ENCODE measurements around the gene MBOAT7. TPM values are rescaled to one million over a fixed set of nuclear protein-coding genes. Genes with fewer than 3 reads are reported as not detected.
"Not testable (repeated sequence)": the region's sequence is repeated elsewhere in the genome, so short reads cannot be mapped to it uniquely, and the experiment has no call there.

The MBOAT7 gene
- total RNA-seq, 2 experiments from 2014 or later: 56.9 to 58.8 TPM

DNA sequence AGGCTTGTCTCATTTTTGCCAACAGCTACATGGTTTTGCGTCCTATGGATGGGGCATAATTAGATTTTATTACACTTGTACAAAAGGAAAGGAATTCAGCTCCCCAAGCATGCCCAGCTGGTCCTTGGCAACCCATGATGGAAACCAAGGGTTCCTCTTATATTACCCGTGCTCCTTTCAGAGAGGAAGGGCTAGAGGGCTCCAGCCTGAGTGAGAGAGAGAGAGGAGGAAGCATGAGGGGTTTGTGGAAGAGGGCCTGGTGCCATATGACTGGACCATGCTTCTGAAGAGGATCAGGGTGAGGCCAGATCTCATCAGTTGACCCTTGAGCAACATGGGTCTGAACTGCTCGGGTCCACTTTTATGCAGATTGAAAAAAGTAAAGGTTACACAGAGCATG lies 7.7 kb upstream of the MBOAT7 start:
- peaks cover 32% of the 10 kb centered on the region for H3K36me3 Mint-ChIP-seq (ENCODE audit: low read depth)
- no peak for DNase-seq
- H3K4me3 Mint-ChIP-seq: no peak overlapping the region
- ATAC-seq: no peak
- H3K27ac Mint-ChIP-seq: no peak overlapping the region
- H3K4me1 Mint-ChIP-seq (ENCODE audit: low read depth): peaks cover 32% of the 10 kb centered on the region
- no peaks in the 10 kb centered on the region for H3K27me3 Mint-ChIP-seq (ENCODE audit: low read depth)
- CTCF ChIA-PET: no interaction called here
- no peaks in the 10 kb centered on the region for H3K9me3 Mint-ChIP-seq (ENCODE audit: insufficient read depth)
- POLR2A ChIA-PET: no interaction called here

DNA sequence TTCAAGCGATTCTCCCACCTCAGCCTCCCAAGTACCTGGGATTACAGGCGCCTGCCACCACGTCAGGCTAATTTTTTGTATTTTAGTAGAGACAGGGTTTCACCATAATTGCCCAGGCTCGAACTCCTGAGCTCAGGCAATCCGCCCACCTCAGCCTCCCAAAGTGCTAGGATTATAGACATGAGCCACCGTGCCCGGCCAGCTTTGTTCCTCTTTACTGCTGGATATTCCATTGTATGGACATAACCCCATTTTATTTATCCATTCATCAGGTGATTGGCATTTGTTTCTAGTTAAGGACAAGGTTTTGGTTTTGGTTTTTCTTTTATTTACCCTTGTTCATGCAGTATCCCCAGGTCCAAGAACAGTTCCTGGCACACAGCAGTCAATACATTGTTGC lies 7.2 kb upstream of the MBOAT7 start:
- no peak for ATAC-seq
- DNase-seq: no peak
- Mint-ChIP-seq H3K27me3 (ENCODE audit: low read depth) (no peaks in the 10 kb centered on the region), H3K4me3 (no peak overlapping the region), H3K36me3 (ENCODE audit: low read depth) (peaks cover 26% of the 10 kb centered on the region), H3K27ac (no peak overlapping the region), H3K4me1 (ENCODE audit: low read depth) (peaks cover 32% of the 10 kb centered on the region), H3K9me3 (ENCODE audit: insufficient read depth) (no peaks in the 10 kb centered on the region)
- ChIA-PET CTCF (no interaction called here), POLR2A (no interaction called here)

GRCh38 chr19:54194463-54194862 lies 5.1 kb upstream of the MBOAT7 start:
- ATAC-seq; DNase-seq; H3K27me3 Mint-ChIP-seq (ENCODE audit: low read depth); H3K4me3 Mint-ChIP-seq; H3K27ac Mint-ChIP-seq; CTCF ChIA-PET; H3K9me3 Mint-ChIP-seq (ENCODE audit: insufficient read depth): not testable (repeated sequence)
- Mint-ChIP-seq H3K4me1 (ENCODE audit: low read depth) (peaks cover 23% of the 10 kb centered on the region), H3K36me3 (ENCODE audit: low read depth) (peaks cover 16% of the 10 kb centered on the region)
- POLR2A ChIA-PET: interaction anchor here (0.6 kb wide), 2 partner anchors 12 to 79 kb away, joined by 3 to 4 read pairs; partner anchors contain the start of genes PRPF31 and TFPT

DNA sequence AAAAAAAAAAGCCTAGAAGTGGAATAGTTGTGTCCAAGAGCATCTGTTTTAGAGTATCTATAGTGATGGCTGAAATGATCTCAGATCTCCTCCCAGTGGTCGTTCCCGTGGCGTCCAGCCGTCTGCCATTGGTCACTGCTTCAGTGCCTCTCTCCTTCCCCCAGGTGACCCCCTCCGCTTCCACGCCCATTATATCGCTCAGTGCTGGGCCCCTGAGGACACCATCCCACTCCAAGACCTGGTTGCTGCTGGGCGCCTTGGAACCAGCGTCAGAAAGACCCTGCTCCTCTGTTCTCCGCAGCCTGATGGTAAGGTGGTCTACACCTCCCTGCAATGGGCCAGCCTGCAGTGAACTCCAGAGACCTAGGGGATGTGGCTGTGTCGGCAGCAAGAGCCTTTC lies 3.6 kb upstream of the MBOAT7 start:
- ATAC-seq: no peak
- POLR2A ChIA-PET: interaction anchor here (7.5 kb wide), 1 partner anchor 8 kb away, joined by 103 read pairs; the partner anchor contains the start of gene RPS9
- H3K9me3 Mint-ChIP-seq (ENCODE audit: insufficient read depth): no peaks in the 10 kb centered on the region
- no peaks in the 10 kb centered on the region for H3K27me3 Mint-ChIP-seq (ENCODE audit: low read depth)
- no peak for DNase-seq
- H3K4me3 Mint-ChIP-seq: no peak overlapping the region
- H3K27ac Mint-ChIP-seq: no peak overlapping the region
- peaks cover 26% of the 10 kb centered on the region for H3K4me1 Mint-ChIP-seq (ENCODE audit: low read depth)
- H3K36me3 Mint-ChIP-seq (ENCODE audit: low read depth): peaks cover 16% of the 10 kb centered on the region
- CTCF ChIA-PET: no interaction called here

GRCh38 chr19:54191811-54192453 lies 2.6 kb upstream of the MBOAT7 start:
- DNase-seq: no peak
- Mint-ChIP-seq H3K9me3 (ENCODE audit: insufficient read depth) (no peaks in the 10 kb centered on the region), H3K4me1 (ENCODE audit: low read depth) (peaks cover 37% of the 10 kb centered on the region), H3K27ac (peak overlapping the region; percentile 81), H3K36me3 (ENCODE audit: low read depth) (peaks cover 21% of the 10 kb centered on the region), H3K4me3 (peak overlapping the region; percentile 82), H3K27me3 (ENCODE audit: low read depth) (no peaks in the 10 kb centered on the region)
- ATAC-seq: no peak
- POLR2A ChIA-PET: interaction anchor here (0.7 to 7.5 kb wide), 5 partner anchors 9 to 196 kb away, joined by 3 to 103 read pairs (median 4); partner anchors contain the start of gene RPS9
- CTCF ChIA-PET: interaction anchor here (0.7 to 2.1 kb wide), 6 partner anchors 9 to 74 kb away, joined by 3 to 6 read pairs (median 4); no protein-coding TSS in a partner anchor

DNA sequence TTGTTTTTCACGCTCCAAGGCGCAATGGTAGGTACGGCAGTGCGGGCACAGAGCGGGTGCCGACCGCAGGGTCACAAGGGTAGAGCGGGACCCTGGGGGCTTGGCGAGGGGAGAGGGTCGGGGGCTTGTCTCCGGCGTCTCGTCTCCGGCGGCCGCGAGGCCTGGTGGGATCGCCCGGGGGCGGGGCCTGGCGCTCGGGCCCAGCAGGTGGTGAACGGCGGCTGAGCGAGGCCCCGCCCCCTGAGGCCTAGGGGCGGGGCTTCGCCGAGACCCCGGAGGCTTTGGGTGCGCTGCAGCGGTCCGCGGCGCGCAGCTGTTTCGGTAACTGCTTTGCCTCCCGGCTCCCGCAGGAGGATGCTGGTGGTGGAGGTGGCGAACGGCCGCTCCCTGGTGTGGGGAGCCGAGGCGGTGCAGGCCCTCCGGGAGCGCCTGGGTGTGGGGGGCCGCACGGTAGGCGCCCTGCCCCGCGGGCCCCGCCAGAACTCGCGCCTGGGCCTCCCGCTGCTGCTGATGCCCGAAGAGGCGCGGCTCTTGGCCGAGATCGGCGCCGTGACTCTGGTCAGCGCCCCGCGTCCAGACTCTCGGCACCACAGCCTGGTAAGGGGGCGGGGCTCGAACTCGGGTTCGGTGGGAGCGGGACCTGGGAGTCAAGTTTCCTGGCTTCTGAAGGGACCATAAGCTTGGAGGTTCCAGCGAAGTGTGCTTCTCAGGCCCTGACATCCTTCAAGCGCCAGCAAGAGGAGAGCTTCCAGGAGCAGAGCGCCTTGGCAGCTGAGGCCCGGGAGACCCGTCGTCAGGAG lies 1.8 kb upstream of the MBOAT7 start, which contains the start of gene TSEN34:
TSS of gene TSEN34 (plus strand) at position 298 of the 800 bp plus-strand sequence. CDS start at position 355, 57 bp downstream.
- peaks cover 39% of the 10 kb centered on the region for H3K4me1 Mint-ChIP-seq (ENCODE audit: low read depth)

DNA sequence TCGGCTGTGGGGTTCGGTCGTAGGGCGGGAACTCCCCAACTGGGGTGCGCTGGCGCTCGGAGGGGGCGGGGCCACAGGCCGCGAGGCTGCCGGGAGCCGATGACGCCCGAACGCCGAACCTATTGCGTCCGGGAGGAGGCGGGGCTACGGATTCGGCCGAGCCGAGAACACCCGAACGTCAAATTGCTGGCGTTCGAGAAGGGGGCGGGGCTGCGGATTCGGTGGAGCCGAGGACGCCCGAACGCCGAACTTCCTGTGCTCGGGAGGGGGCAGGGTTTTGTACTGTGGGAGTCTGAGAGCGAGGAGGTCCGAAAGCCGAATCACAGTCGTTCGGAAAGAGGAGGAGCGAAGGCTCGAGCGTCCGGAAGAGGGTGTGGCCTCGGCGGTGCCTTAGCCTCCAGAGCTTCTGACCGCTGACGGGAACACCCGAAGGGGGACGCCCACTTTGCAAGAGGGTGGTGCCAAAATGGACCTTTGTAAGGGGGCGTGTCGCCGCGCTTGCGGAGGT lies 1.2 kb upstream of the MBOAT7 start:
- ATAC-seq: peak; percentile 69
- peak; percentile 100 for DNase-seq
- Mint-ChIP-seq H3K27me3 (ENCODE audit: low read depth) (no peaks in the 10 kb centered on the region), H3K9me3 (ENCODE audit: insufficient read depth) (no peaks in the 10 kb centered on the region), H3K4me1 (ENCODE audit: low read depth) (peaks cover 39% of the 10 kb centered on the region), H3K4me3 (peak overlapping the region; percentile 82), H3K27ac (peak overlapping the region; percentile 98), H3K36me3 (ENCODE audit: low read depth) (peaks cover 27% of the 10 kb centered on the region)
- POLR2A ChIA-PET: interaction anchor here (1.1 to 7.5 kb wide), 2 partner anchors 11 to 314 kb away, joined by 3 to 103 read pairs; partner anchors contain the start of gene RPS9
- CTCF ChIA-PET: interaction anchor here (0.8 to 2.1 kb wide), 9 partner anchors 9 to 198 kb away, joined by 3 to 6 read pairs (median 3); partner anchors contain the start of gene LENG1

More for the DNA sequence above, 1.8 kb upstream of the MBOAT7 start, which contains the start of gene TSEN34:
- H3K27ac Mint-ChIP-seq: peak within 1 kb of the TSS; percentile 98
- ChIA-PET CTCF (interaction anchor here (0.7 to 2.1 kb wide), 12 partner anchors 9 to 197 kb away, joined by 3 to 6 read pairs (median 3); partner anchors contain the start of gene LENG1), POLR2A (interaction anchor here (0.7 to 7.5 kb wide), 5 partner anchors 10 to 197 kb away, joined by 3 to 103 read pairs (median 4); partner anchors contain the start of gene RPS9)
- no peaks in the 10 kb centered on the region for H3K9me3 Mint-ChIP-seq (ENCODE audit: insufficient read depth)
- ATAC-seq (peak; percentile 31), DNase-seq (peak; percentile 90)
- no peaks in the 10 kb centered on the region for H3K27me3 Mint-ChIP-seq (ENCODE audit: low read depth)
- peaks cover 27% of the 10 kb centered on the region for H3K36me3 Mint-ChIP-seq (ENCODE audit: low read depth)
- peak within 1 kb of the TSS; percentile 82 for H3K4me3 Mint-ChIP-seq

- POLR2A ChIA-PET: interaction anchor here (0.8 to 7.5 kb wide), 8 partner anchors 8 to 313 kb away, joined by 3 to 103 read pairs (median 6); partner anchors contain the start of genes LENG1 and RPS9
- Mint-ChIP-seq H3K27me3 (ENCODE audit: low read depth) (no peaks in the 10 kb centered on the region), H3K36me3 (ENCODE audit: low read depth) (peaks cover 26% of the 10 kb centered on the region), H3K9me3 (ENCODE audit: insufficient read depth) (no peaks in the 10 kb centered on the region), H3K4me1 (ENCODE audit: low read depth) (peaks cover 39% of the 10 kb centered on the region), H3K27ac (peak overlapping the region; percentile 98), H3K4me3 (peak overlapping the region; percentile 82)
- DNase-seq (peak; percentile 100), ATAC-seq (peak; percentile 63)
- CTCF ChIA-PET: interaction anchor here (0.7 to 2.8 kb wide), 27 partner anchors 9 to 485 kb away, joined by 3 to 11 read pairs (median 4); partner anchors contain the start of genes CNOT3, LENG1 and TMC4
Observed at GRCh38 chr19:54189735-54190502, 539 bp upstream of the MBOAT7 start.

- peak overlapping the region; percentile 82 for H3K4me3 Mint-ChIP-seq
- ATAC-seq: no peak
- H3K27me3 Mint-ChIP-seq (ENCODE audit: low read depth): no peaks in the 10 kb centered on the region
- peaks cover 23% of the 10 kb centered on the region for H3K36me3 Mint-ChIP-seq (ENCODE audit: low read depth)
- POLR2A ChIA-PET: interaction anchor here (0.8 to 7.5 kb wide), 9 partner anchors 13 to 260 kb away, joined by 3 to 103 read pairs (median 4); partner anchors contain the start of genes LENG1, LENG8 and RPS9
- DNase-seq: peak; percentile 64
- H3K27ac Mint-ChIP-seq: peak overlapping the region; percentile 98
- CTCF ChIA-PET: interaction anchor here (1.2 to 2.8 kb wide), 10 partner anchors 11 to 202 kb away, joined by 4 to 11 read pairs (median 7); partner anchors contain the start of gene LENG1
- H3K9me3 Mint-ChIP-seq (ENCODE audit: insufficient read depth): no peaks in the 10 kb centered on the region
- H3K4me1 Mint-ChIP-seq (ENCODE audit: low read depth): peaks cover 38% of the 10 kb centered on the region
Observed at GRCh38 chr19:54188215-54188871, 1.0 kb downstream of the MBOAT7 start.

DNA sequence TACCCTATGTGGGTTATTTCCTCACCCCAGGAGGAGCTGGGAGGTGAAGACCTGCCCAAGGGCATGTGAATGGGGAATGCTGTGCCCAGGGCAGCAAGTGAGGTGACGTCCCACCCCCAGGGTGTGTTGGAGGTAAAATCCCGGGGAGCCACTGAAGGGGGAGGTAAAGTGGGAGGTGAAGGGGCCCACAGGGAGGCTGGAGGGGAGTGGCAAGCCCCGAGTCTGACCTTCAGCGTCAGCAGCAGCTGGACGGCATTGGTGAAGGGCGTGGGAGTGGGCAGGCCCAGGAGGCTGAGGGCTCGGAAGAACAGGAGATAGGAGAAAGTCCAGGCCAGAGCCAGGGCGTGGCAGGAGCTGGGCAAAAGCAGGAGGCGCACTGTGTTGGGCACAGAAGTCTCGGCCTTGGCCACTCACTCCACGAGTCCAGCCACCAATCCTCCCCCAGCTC lies 2.4 kb downstream of the MBOAT7 start:
- POLR2A ChIA-PET: interaction anchor here (1.6 to 7.5 kb wide), 2 partner anchors 14 to 28 kb away, joined by 6 to 103 read pairs; partner anchors contain the start of genes LENG1 and RPS9
- CTCF ChIA-PET: interaction anchor here (0.9 to 1.2 kb wide), 2 partner anchors 17 kb away, joined by 4 read pairs; no protein-coding TSS in a partner anchor

More for the DNA sequence above, 2.4 kb downstream of the MBOAT7 start:
- H3K27me3 Mint-ChIP-seq (ENCODE audit: low read depth): no peaks in the 10 kb centered on the region
- no peak overlapping the region for H3K27ac Mint-ChIP-seq
- ATAC-seq: no peak
- H3K36me3 Mint-ChIP-seq (ENCODE audit: low read depth): peaks cover 18% of the 10 kb centered on the region
- no peak for DNase-seq
- H3K4me1 Mint-ChIP-seq (ENCODE audit: low read depth): peaks cover 26% of the 10 kb centered on the region
- no peaks in the 10 kb centered on the region for H3K9me3 Mint-ChIP-seq (ENCODE audit: insufficient read depth)
- H3K4me3 Mint-ChIP-seq: no peak overlapping the region

All from activated CD8-positive, alpha-beta T cell treated with anti-CD3 and anti-CD28 coated beads, Interleukin-2, amount 10 ng/mL, durations not matched to agents 7 days and 5 days (primary cell).